ENCODE data around the gene XNDC1N. TPM values are rescaled to one million over a fixed set of nuclear protein-coding genes. Genes with fewer than 3 reads are reported as not detected.

The XNDC1N gene
- total RNA-seq, 1 experiment from 2014 or later: 15.8 TPM

GRCh38 chr11:71976551-71976950, 48.2 kb upstream of the XNDC1N start:
- no peak overlapping the region for H3K4me3 ChIP-seq (ENCODE audit: low read depth, low read length, poor library complexity, severe bottlenecking)
- no peaks in the 10 kb centered on the region for H3K27me3 ChIP-seq (replicated peaks; ENCODE audit: insufficient read depth, low read depth, low read length, poor library complexity)
- intact Hi-C loops (cut with micrococcal nuclease; ENCODE audit: unreplicated experiment): loop anchor here (2.0 to 5.0 kb wide), 3 partner anchors 114 to 454 kb away; no protein-coding TSS in a partner anchor
- H3K9me3 ChIP-seq (ENCODE audit: low read depth, low read length, poor library complexity, severe bottlenecking): no peaks in the 10 kb centered on the region
- DNase-seq (ENCODE audit: low spot score): no peak
- TF ChIP-seq EZH2 (IDR thresholded peaks at IDR 0.05; ENCODE audit: borderline replicate concordance, low read depth, low read length, poor library complexity, severe bottlenecking): no peak
- TF ChIP-seq, protein P1, sequence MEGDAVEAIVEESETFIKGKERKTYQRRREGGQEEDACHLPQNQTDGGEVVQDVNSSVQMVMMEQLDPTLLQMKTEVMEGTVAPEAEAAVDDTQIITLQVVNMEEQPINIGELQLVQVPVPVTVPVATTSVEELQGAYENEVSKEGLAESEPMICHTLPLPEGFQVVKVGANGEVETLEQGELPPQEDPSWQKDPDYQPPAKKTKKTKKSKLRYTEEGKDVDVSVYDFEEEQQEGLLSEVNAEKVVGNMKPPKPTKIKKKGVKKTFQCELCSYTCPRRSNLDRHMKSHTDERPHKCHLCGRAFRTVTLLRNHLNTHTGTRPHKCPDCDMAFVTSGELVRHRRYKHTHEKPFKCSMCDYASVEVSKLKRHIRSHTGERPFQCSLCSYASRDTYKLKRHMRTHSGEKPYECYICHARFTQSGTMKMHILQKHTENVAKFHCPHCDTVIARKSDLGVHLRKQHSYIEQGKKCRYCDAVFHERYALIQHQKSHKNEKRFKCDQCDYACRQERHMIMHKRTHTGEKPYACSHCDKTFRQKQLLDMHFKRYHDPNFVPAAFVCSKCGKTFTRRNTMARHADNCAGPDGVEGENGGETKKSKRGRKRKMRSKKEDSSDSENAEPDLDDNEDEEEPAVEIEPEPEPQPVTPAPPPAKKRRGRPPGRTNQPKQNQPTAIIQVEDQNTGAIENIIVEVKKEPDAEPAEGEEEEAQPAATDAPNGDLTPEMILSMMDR (conservative IDR thresholded peaks at IDR 0.05; ENCODE audit: low read depth, low read length): no peak
- no peaks in the 10 kb centered on the region for H3K36me3 ChIP-seq (ENCODE audit: insufficient read depth, low read length, poor library complexity, severe bottlenecking)
- POLR2A ChIA-PET (ENCODE audit: low non-redundant PET): no interaction called here
- no TSS peak for BruUV-seq (replicated peaks)
- H3K4me1 ChIP-seq (ENCODE audit: insufficient read depth, low read length, poor library complexity, severe bottlenecking): no peaks in the 10 kb centered on the region
- CTCF ChIA-PET: interaction anchor here (0.6 kb wide), 1 partner anchor 289 kb away, joined by 7 read pairs; no protein-coding TSS in a partner anchor
- no peak overlapping the region for H3K27ac ChIP-seq (ENCODE audit: low read depth, low read length, poor library complexity, severe bottlenecking)

DNA sequence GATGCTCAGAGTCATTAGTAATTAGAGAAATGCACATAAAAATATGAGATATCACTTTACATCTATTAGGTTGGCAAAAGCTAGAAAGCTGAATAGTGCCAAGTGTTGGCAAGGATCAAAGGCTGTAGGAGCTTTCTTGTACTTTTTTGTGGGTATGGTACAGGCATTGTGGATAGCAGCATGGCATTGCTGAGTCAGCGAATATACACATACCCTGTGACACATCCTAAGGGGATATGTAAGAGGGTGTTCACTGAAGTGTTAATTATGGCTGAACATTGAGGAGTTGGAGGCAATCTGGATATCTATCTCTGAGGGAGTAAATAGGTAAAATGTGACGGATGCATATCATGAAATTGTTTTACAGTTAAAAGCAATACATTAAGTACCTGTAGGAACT, 43.3 kb upstream of the XNDC1N start:
- DNase-seq (ENCODE audit: low spot score): peak; percentile 9
- ChIA-PET CTCF (no interaction called here), POLR2A (ENCODE audit: low non-redundant PET) (no interaction called here)
- Histone ChIP-seq H3K36me3 (ENCODE audit: insufficient read depth, low read length, poor library complexity, severe bottlenecking) (peaks cover 8% of the 10 kb centered on the region), H3K4me3 (ENCODE audit: low read depth, low read length, poor library complexity, severe bottlenecking) (no peak overlapping the region), H3K27me3 (replicated peaks; ENCODE audit: insufficient read depth, low read depth, low read length, poor library complexity) (no peaks in the 10 kb centered on the region), H3K4me1 (ENCODE audit: insufficient read depth, low read length, poor library complexity, severe bottlenecking) (no peaks in the 10 kb centered on the region), H3K9me3 (ENCODE audit: low read depth, low read length, poor library complexity, severe bottlenecking) (no peaks in the 10 kb centered on the region), H3K27ac (ENCODE audit: low read depth, low read length, poor library complexity, severe bottlenecking) (no peak overlapping the region)
- BruUV-seq (replicated peaks): no TSS peak
- TF ChIP-seq, protein P1 (conservative IDR thresholded peaks at IDR 0.05; ENCODE audit: low read depth, low read length): no peak
- TF ChIP-seq EZH2 (IDR thresholded peaks at IDR 0.05; ENCODE audit: borderline replicate concordance, low read depth, low read length, poor library complexity, severe bottlenecking): no peak
- intact Hi-C loops (cut with micrococcal nuclease; ENCODE audit: unreplicated experiment): no loop called here

GRCh38 chr11:71964641-71965040, 36.2 kb upstream of the XNDC1N start:
- Histone ChIP-seq H3K9me3 (ENCODE audit: low read depth, low read length, poor library complexity, severe bottlenecking) (peaks cover 4% of the 10 kb centered on the region), H3K27me3 (replicated peaks; ENCODE audit: insufficient read depth, low read depth, low read length, poor library complexity) (no peaks in the 10 kb centered on the region), H3K4me1 (ENCODE audit: insufficient read depth, low read length, poor library complexity, severe bottlenecking) (peaks cover 11% of the 10 kb centered on the region), H3K27ac (ENCODE audit: low read depth, low read length, poor library complexity, severe bottlenecking) (no peak overlapping the region), H3K36me3 (ENCODE audit: insufficient read depth, low read length, poor library complexity, severe bottlenecking) (peaks cover 26% of the 10 kb centered on the region), H3K4me3 (ENCODE audit: low read depth, low read length, poor library complexity, severe bottlenecking) (no peak overlapping the region)
- no peak for DNase-seq (ENCODE audit: low spot score)
- ChIA-PET CTCF (no interaction called here), POLR2A (ENCODE audit: low non-redundant PET) (no interaction called here)
- BruUV-seq (replicated peaks): no TSS peak
- no peak for TF ChIP-seq EZH2 (IDR thresholded peaks at IDR 0.05; ENCODE audit: borderline replicate concordance, low read depth, low read length, poor library complexity, severe bottlenecking)
- TF ChIP-seq, protein P1 (conservative IDR thresholded peaks at IDR 0.05; ENCODE audit: low read depth, low read length): no peak
- intact Hi-C loops (cut with micrococcal nuclease; ENCODE audit: unreplicated experiment): no loop called here

Measured in A673 (cell line).